OCI-LY1 (cell line): ENCODE data around the gene FGG.

Source experiments
- CTCF ChIP-seq: fragments of 200-600 bp; sonication (generic), shearing (Covaris generic); IDR thresholded peaks from 2 replicates; pipeline ENCODE4 v1.5.1; 2017; ENCODE audit warnings: mild to moderate bottlenecking, antibody characterized with exemption, low read length, moderate library complexity, mixed read lengths
- EZH2 ChIP-seq: fragments of 200-600 bp; sonication (generic), shearing (Covaris generic); IDR thresholded peaks from 2 replicates; pipeline ENCODE4 v1.8.0; 2017; ENCODE audit warnings: borderline replicate concordance, mixed run types, mild to moderate bottlenecking, antibody characterized with exemption, low read length, moderate library complexity, mixed read lengths

- TF ChIP-seq CTCF (no peak), EZH2 (no peak)
These were observed 623 bp downstream of the FGG start for GRCh38 chr4:154611833-154612232.
